Stimulated activated CD8-positive, alpha-beta memory T cell treated with anti-CD3 and anti-CD28 coated beads, Interleukin-15, amount 100 ng/mL, for 4 hours (primary cell): Measurements from ENCODE around the gene TMEM255A.

Experiments
- DNase-seq, 2 donors: peaks; one replicate each; pipeline ENCODE4 v3.0.0-alpha.2; 2020; ENCODE audit warnings: low read depth in 2 of 2

TMEM255A gene

DNA sequence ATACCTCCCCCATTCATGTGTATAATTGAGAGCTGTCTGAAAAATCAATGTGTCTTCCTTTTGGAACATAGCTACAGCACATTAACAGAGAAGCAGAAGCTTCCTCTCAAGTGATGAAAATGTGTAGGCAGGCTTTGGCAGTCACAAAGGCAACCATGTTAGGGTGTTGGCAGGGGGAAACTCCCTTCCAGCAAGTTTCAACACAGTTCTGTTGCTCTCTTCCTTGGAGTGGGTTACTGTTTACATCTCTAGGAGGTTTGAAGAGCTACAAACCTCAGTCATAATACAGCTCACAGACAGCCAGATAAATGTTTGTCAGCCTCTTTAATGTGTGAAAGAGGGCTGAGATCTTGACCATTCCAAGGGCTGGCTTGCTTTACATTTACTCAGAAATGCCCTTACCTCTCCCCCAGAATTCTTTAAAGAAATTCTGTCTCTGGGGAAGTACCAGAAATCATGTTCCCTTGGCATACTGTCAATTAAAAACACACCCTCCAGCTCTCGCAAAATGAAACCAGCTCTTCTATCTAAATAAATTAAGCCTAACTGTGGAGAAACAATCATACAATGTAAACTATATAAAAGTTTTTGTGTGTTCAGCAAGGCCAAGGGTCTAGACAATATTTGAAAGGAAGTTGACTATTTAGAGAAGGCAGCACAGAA is 41.8 kb downstream of the TMEM255A start:
- no peak for DNase-seq

DNA sequence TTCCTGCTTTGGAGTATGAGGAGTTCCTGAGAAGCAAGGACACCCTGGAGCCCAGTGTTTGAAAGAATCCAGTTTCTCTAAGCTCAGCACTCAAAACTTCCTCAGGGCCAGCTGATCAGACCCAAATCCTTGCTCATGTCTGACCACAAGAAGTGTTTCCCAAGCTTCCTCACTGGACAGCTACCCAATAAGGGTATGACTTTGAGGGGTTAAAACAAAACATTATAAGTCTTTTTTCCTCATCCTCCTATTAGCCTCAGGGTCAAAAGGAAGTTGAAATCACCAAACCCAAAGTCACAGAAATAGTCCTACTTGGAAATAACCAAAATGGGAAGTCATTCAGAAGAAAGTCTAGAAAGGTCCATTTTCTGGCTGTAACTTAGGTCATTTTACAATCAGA is 46.9 kb downstream of the TMEM255A start:
- DNase-seq: no peak

DNA sequence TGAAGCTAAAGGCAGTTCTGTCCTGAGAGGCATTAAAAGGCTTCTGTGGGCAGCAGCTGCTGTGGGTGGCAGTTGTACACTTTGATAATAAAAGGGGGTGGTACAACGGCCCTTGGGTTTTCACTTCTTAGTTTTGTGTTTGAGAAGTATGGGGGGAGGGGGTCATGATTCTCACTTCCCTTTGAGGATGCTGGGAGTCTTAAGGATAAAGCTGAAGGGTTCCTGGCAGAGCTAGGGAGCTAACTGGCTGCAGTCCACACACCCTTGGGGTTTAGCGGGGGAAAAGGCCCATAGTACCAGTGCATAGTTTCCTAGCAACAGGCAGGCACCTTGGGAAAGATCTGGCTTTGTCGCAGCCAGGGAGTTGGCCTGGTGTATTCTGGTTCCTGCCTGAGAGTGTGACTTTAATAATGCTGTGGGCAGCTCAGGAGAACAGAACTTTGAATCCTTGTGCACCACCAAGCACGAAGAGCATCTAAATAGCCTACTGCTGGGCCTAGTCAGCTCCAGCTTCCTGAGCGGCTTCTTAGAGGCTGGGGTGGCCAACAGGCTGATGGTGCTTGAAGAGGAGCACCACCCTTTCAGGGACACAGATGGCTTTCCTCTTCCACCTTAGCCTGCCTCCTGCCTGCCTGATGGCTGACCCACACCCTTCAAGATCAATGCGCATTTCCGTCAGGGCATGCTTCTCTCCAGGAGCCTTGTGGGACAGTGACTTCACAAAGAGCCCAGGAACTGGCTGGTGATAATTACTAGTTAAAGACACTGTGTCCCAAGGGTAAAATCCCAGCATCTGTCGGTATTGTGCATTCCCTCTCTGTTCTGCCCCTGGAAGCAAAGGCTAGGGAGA is 48.2 kb downstream of the TMEM255A start:
- DNase-seq: no peak

DNA sequence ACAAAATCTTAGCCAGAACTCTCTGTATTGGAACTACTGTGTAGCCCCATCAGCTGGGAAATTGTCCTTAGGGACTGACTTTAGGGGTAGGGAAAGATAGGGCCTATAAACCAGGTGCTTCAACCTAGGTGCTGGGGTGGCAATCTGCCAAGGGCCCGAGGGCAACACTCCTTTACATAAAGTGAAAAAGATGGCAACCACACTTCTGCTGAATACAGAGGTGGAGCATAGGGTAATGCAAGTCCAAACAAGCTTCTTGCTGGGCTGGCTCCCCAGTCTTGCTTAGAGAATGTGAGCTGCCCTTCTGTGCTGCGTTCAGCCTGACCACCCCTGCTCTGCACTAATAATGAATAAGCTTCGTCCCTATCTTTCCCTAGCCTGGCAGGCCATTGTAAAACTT is 50.9 kb downstream of the TMEM255A start:
- DNase-seq: no peak

- no peak for DNase-seq
Measured at GRCh38 chrX:120253784-120254183, 57.5 kb downstream of the TMEM255A start.

DNA sequence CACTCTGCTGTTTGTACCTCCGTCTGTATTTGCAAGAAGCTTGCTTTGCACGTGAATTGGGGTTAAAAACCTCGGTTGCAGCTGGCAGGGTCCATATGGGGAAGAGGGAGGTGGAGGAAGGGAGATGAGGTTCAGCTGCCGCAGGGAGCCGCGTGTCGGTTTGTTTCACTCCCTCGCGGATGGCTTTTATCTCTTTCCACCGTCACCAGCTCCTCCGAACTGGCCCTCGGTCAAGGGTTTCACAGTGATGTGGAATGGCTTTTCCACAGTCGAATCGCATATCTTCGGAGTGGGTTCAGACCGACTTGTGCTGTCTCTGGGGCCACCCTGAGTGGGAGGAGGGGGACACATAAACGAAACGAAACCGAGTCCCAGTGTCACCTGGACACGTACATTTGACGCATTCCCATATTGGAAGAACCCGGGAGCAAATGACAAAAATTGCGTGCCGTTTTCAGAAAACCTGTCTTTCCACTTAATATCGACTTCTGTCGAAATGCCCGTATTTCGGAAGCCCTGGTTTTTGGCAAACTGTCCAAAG is 59.7 kb downstream of the TMEM255A start:
- DNase-seq: no peak

DNA sequence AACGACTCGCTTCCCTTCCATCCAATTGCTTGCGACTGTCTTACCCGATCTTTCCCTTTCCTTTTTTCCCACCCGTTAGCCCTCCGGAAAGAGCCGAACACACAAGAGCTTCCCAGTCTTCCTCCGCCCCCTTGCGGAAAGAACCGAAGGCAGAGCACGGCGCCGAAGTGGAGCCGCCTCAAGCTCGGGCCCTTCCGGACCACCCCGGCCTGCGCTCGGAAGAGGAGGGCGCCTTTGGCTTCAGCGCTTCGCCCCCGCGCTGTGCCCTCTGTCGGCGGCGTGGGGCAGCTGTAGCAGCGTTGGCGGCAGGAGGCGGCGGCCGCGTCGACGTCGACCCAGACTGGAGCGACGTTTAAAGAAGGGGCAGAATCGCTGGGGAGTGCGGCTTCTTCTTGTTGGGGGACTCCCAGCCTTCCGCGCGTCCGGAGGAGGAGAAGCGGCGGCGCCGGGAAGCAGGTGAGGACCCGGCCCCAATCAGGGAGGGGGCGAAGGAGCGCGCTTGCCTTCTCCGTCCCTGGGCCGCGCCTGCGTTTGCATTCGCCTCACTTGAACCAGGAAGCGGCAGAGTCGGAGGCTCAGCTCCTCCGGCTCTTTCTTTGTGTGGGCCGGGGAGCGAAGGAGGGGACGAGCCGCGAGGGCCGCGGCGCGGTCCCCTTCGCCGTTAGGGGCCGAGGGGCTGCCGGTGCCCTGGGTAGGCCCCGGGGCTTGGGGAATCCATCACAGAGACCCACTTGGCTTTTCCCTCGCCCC is 60.6 kb downstream of the TMEM255A start, which contains the start of gene ZBTB33:
TSS of gene ZBTB33 (plus strand) at position 291 of the 750 bp plus-strand sequence. CDS start 2,604 bp downstream, outside the sequence.
- peak; percentile 65 to 67 for DNase-seq

GRCh38 chrX:120244735-120245498 is 66.3 kb downstream of the TMEM255A start:
- peak in 1 of 2 donors; percentile 12 for DNase-seq

DNA sequence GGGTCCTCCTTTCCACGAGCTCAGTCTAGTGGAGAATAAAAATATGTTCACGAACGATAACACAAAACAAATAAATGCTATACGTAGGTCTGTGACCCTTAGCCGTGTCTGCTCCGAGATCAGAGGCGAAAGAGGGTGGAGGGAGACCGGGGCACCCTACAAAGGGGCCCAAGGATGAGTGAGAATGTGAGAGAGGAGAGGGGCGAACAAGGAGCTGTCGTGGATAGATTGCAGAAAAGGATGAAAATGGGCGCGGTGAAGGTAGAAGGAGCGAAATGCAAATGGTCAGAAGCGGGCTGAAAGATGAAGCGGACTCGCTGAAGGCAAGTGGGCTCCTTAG is 66.9 kb downstream of the TMEM255A start:
- no peak for DNase-seq

- no peak for DNase-seq
Measured at GRCh38 chrX:120242813-120243212, 68.4 kb downstream of the TMEM255A start.

GRCh38 chrX:120238933-120239332 is 72.3 kb downstream of the TMEM255A start:
- no peak for DNase-seq

- no peak for DNase-seq
Measured at GRCh38 chrX:120236687-120237479, 74.4 kb downstream of the TMEM255A start.

GRCh38 chrX:120235284-120235683 is 76.0 kb downstream of the TMEM255A start:
- DNase-seq: no peak

- DNase-seq: no peak
Measured at GRCh38 chrX:120228187-120228908, 82.9 kb downstream of the TMEM255A start.

DNA sequence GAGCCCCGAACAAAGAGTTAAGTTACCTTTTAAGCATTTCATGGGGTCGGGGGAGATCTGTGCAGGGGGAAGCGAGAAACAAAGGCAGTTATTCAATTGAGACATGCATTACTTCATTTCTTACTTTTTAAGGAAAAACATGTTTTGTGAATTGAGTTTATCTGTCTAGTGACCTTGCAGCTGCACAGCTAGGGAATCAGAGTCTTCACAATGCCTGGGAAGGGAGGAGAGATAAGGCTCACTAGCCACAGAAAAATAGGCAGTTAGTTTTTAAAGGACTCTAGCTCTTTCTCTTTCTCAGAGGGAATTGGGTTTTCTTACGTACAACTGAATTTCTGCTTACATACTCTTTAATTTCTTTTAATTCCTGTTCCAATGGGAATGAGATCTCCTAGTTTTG is 86.9 kb downstream of the TMEM255A start:
- DNase-seq: no peak

DNA sequence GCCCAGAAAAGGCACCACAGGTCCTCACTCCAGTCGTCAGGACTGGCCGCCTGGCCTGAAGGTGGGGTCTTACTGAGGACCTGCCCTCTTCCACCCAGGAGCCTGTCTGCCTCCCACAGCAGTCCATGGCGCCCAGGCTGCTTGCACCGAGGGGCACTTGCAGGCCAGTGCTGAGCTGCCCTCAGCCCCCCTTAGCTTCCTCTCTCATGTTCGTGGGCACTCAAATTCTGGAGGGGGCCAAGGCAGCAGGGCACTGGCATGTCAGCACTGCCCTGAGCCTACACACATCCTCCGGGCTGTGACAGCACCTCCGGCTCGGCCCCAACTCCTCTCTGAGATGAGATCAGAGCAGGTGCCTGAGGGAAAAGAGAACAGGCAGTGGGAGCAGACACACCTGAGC is 87.9 kb downstream of the TMEM255A start:
- DNase-seq: no peak

- DNase-seq: peak; percentile 8 to 9
Measured at GRCh38 chrX:120213438-120214265, 97.6 kb downstream of the TMEM255A start.
